NCI-H146 treated with DMSO at 0.1 percent for 48 hours (cell line): Measurements from ENCODE around the gene TNS3.

Source experiments
- DNase-seq: peaks from one replicate; lab custom pipeline; 2025; ENCODE audit not compliant: unreplicated experiment; lab: John Stamatoyannopoulos, UW

The TNS3 gene

GRCh38 chr7:47582764-47583738 lies 1.1 kb upstream of the TNS3 start:
- no peak for DNase-seq

- no peak for DNase-seq
Observed at GRCh38 chr7:47581438-47581803, 490 bp downstream of the TNS3 start.

- DNase-seq: no peak
Observed at GRCh38 chr7:47580811-47581331, 1.0 kb downstream of the TNS3 start.

GRCh38 chr7:47580175-47580706 lies 1.7 kb downstream of the TNS3 start:
- no peak for DNase-seq

GRCh38 chr7:47579458-47579857 lies 2.5 kb downstream of the TNS3 start:
- no peak for DNase-seq

- DNase-seq: no peak
Observed at GRCh38 chr7:47578579-47579270, 3.2 kb downstream of the TNS3 start.

- no peak for DNase-seq
Observed at GRCh38 chr7:47577321-47577919, 4.5 kb downstream of the TNS3 start.

- no peak for DNase-seq
Observed at GRCh38 chr7:47576866-47577306, 5.0 kb downstream of the TNS3 start.

- no peak for DNase-seq
Observed at GRCh38 chr7:47576031-47576865, 5.7 kb downstream of the TNS3 start.

- DNase-seq: no peak
Observed at GRCh38 chr7:47574482-47575329, 7.2 kb downstream of the TNS3 start.

GRCh38 chr7:47573758-47574481 lies 8.0 kb downstream of the TNS3 start:
- no peak for DNase-seq

- no peak for DNase-seq
Observed at GRCh38 chr7:47572939-47573757, 8.8 kb downstream of the TNS3 start.

GRCh38 chr7:47572094-47572445 lies 9.8 kb downstream of the TNS3 start:
- DNase-seq: no peak

- DNase-seq: peak; percentile 59
Observed at GRCh38 chr7:47571331-47572093, 10.4 kb downstream of the TNS3 start.

- DNase-seq: no peak
Observed at GRCh38 chr7:47570649-47571050, 11.3 kb downstream of the TNS3 start.

- DNase-seq: no peak
Observed at GRCh38 chr7:47568547-47568946, 13.4 kb downstream of the TNS3 start.

GRCh38 chr7:47568056-47568455 lies 13.9 kb downstream of the TNS3 start:
- no peak for DNase-seq
